Panc1 (cell line): ENCODE data around the gene RPA3.

Experiments
- SIN3A ChIP-seq: IDR thresholded peaks from 2 replicates; pipeline ENCODE4 v1.6.1; 2012; ENCODE audit warnings: low read depth, mild to moderate bottlenecking, low read length, moderate library complexity, borderline replicate concordance; ENCODE audit not compliant: insufficient read depth
- TF ChIP-seq, protein P1 (sequence below): fragments of 450-650 bp; IDR thresholded peaks from 2 replicates; pipeline ENCODE4 v1.5.1; 2017; ENCODE audit warnings: mild to moderate bottlenecking

DNA sequence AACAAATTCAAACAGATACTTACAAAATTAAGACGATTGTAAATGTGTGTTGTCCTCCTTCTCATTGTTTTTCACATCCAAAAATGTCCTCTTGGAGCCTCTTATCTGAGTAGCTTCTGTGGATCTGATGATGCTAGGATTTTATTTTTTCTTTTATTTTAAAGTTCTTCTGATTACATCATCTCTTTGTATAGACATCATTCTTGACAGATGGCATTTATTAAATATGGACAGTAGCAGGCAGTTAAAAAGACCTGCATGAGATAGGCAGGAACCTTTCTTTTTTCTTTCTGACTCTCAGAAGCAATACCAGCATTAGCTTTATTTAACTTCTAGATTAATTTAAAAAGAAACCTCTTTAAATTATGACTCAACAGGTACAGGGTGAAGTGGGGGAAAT is at the start of gene RPA3:
- TF ChIP-seq, protein P1, sequence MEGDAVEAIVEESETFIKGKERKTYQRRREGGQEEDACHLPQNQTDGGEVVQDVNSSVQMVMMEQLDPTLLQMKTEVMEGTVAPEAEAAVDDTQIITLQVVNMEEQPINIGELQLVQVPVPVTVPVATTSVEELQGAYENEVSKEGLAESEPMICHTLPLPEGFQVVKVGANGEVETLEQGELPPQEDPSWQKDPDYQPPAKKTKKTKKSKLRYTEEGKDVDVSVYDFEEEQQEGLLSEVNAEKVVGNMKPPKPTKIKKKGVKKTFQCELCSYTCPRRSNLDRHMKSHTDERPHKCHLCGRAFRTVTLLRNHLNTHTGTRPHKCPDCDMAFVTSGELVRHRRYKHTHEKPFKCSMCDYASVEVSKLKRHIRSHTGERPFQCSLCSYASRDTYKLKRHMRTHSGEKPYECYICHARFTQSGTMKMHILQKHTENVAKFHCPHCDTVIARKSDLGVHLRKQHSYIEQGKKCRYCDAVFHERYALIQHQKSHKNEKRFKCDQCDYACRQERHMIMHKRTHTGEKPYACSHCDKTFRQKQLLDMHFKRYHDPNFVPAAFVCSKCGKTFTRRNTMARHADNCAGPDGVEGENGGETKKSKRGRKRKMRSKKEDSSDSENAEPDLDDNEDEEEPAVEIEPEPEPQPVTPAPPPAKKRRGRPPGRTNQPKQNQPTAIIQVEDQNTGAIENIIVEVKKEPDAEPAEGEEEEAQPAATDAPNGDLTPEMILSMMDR, result no peak
- no peak for TF ChIP-seq SIN3A
